AML-193 (cell line): ENCODE results near the gene OTOP3.
A peak's percentile ranks its signal among the peaks of the same experiment; 100 is the strongest.
"Not testable (repeated sequence)": the region's sequence is repeated elsewhere in the genome, so short reads cannot be mapped to it uniquely, and the experiment has no call there.

Experiments
- DNase-seq, 2 experiments: peaks; one replicate each; lab custom pipeline; 2025; lab: John Stamatoyannopoulos, UW

The OTOP3 gene

DNA sequence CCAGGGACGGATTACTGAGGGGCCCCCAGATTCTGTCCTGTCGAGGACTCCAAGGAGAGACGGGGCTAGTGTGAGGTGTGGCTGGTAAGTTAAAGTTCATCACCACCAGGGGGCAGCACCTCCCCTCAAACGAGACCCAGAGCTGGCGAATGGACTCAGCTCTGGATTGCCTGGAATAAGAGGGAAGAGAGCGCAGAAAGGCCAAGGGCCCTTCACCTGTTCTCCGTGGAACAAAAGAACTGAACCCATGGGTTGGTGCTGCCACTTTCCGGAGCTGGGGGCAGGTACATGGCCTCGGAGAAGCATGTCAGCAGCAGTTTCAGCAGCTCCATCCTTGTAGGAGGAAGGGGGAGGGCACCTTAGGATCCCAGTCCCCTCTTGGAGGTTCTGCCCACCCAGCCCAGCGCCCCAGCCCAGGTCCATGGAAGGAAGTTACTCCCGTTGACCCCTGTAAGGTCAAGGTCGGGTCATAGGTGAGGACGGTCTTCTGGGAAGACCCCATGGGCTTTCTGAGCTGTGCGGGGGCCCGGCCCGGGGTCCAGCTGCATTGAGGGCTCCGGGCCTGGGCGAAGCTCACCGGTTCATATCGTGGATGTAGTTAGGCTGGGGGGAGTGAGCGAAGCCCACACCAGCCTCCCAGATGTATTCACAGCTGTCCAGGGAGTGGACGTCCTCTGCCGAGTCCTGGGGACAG lies 26.1 kb downstream of the OTOP3 start:
- peak; percentile 77 for DNase-seq

DNA sequence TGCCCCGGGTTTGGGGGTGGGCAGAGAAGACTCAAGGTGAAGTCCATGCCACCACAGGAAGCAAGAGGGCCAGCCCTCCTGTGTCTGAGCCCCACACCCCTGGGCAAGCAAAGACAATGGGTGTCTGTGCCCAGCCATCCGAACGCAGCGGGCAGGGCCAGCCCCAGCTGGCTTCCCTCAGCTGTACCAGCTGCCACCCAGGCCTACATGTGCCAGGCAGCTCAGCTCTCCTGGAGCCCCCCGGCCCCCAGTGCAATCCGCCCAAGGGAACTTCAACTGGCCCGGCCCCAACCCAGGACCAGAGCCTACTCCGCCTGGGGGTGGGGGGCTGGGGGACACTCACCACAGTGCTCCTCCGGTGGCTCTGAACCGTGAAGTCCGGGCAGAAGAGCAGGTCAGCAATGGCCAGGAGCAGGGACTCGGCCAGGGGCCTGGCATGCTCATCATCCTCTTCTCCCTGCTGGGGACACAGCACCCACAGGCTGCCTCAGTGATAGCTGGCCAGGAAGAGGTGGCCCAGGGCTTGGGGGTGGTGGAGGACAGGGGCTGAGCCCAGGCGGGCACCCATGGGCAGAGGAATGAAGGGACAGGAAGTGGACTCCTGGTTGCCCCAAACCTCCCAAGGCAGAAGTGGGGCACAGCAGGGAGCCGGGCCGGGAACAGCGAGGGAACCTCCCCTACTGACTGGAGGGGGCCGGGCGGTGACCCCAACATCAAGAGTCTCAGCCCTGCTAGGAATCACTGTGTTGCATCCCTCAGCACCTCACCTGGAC lies 27.1 kb downstream of the OTOP3 start:
- no peak for DNase-seq

DNA sequence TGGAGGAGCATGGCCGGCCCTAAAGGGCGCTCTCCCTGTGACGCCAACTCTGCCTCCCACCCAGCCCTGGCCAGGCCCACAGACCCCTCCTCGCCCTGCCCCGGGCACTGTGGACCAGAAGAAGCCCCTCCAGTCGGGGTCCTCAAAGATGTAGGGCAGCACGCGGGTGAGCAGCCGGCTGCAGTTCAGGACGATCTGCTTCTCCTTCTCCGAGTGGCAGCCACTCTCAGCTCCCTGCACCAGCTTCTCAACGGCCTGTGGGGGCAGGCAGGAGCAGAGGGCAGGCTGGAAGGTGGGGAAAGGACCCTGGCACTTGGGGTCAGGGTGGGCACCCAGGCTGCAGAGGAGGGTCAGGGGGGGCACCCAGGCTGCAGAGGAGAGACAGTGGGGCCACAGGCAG lies 28.0 kb downstream of the OTOP3 start:
- no peak for DNase-seq

DNA sequence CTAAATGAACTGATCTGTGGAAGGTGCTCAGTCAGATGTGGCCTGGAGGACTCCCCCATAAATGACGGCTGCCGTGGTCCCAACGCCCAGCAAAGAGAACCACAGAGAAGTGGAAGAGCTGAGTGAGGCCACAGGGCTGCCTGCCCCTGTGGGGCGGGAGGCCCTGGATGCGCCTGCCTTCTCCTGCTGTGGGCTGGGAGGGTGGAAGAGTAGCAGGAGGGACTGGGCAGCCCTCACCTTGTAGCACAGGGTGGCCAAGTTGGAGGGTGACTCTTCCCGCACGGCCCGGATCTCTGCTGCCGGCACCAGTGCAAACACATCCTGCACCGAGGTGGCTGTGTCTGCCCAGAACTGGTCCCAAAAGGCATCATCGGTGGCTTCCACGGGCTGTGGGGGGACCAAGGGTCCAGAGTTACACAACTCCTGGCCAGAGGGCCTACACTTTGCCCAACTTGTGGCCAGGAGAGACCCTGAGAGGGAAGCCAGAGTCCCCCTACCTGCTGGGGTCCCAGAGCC lies 28.6 kb downstream of the OTOP3 start:
- no peak for DNase-seq

DNA sequence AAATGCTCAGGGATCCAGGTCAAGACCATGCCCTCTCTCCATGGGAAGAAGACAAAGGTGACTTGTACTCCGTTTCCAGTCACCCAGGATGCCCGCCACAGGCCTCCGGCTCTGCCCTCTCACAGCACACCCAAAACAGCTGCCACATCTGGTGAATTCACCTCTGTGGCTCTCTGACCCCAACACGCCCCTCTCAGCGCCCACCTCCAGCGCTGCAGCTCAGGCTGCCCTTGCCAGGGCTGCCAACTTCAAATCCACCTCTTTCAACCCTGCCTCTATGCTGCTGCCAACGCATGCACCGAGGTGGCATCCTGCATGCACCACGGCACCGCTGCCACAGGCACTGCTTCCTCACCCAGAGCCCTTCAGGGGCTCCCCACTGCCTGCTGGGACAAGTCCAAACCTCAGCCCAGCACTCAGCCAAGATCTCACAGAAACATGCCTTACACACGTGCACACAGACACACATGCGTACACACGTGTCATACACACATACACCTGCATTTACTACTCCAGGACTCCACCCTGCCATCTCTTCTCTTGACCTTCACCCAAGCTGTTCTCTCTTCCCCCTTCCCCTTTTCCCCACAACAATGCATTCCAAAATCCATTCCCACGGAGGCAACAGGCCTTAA lies 29.4 kb downstream of the OTOP3 start:
- no peak for DNase-seq

DNA sequence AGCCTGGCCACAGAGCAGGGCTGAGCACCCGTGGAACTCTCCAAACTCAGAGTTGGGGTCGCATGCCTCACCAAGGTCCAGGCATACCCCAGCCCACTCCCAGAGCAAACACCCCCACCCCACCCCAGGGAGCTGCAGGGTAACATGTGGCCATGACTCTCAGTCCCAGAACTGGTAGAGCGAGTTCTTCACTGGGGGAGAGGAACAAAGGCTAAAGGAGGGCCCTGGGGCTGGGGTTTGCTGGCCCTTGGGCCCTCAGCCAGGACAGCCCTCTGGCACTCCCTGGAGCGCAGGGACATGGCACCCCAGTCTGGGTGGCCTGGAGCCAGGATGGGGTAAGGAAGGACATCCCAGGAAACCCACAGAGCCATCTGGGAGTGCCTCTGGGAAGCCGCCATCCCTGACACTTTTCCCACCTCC lies 32.7 kb downstream of the OTOP3 start:
- DNase-seq, result no peak

DNA sequence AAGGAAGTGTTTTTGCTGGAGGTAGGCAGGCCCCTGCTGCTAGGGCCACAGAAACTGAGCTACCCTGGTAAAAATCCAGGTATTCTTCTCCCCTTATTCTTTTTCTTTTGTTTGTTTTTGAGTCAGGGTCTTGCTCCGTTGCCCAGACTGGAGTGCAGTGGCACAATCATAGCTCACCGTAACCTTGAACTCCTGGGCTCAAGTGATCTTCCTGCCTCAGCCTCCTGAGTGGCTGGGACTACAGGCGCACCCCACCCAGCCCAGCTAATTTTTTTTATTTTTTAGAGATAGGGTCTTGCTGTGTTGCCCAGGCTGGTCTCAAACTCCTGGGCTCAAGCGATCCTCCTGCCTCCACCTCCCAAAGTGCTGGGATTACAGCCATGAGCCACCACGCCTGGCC lies 33.8 kb downstream of the OTOP3 start:
- DNase-seq, result not testable (repeated sequence)

DNA sequence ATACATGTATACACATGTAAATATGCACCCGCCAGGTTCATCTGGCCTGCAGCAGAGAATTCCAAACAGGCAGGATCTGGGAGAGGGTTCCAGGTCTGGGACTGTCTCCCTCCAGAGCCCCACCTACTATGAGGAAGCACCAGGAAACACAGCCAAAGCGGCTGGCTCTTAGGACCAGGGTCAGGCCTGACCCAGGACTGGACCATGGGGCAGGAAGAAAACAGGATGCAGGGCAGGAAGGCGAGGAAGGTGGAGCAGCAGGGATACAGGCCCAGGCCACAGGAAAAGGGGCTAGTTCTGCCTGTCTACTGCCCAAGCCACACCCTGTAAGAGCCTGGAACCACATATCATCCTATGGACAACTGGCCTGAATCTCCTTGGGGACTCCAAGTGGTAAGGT lies 34.7 kb downstream of the OTOP3 start:
- DNase-seq, result no peak

DNA sequence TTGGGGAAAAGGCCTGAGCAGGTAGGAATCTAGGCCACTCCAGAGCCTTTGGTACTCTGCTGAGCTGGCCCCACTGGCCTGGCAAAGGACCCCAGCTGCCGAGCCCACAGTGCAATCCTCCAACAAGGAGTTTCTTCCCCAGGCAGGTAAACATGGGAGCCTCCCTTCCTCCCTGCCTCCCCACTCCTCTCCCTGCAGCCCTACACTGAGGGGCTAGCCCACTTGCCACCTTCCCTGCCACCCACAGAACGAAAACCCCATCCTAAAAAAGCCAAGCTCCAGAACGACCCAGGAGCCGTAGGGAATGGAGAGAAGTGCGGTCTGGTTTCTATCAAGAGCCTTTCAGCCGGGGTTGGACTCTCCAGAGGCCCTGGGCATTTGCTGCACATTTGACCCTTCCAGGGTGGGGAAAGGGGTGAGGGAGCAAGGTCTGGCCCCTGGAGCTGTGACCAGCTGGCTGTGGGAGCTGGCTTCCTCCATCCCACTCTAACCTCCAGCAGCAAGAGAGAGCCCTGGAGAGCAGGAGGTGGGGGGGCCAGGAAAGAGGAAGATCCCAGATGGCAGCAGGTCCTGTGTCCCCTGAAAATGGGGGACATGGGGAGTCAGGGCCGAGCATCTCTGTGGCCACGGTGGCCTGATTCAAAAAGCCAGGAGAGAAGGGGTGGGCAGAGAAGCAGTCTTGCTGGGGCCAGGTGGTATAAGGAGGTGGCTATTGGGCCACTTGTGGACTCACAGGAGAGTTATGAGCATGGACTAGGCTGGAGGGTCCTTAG lies 35.6 kb downstream of the OTOP3 start:
- DNase-seq, result no peak

DNA sequence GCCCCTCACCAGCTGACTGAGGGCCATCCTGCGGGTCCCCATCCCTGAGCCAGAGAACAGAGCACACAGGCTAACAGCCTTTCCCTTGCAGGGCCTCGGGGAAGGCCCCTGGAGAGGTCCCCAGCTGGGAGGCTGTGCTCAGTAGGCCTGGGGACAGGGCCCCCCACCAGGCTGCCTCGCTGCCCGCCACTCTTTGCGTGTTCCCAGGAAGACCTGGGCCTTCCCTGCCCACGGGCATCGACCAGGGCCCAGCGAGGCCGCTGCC lies 36.1 kb downstream of the OTOP3 start:
- no peak for DNase-seq

DNA sequence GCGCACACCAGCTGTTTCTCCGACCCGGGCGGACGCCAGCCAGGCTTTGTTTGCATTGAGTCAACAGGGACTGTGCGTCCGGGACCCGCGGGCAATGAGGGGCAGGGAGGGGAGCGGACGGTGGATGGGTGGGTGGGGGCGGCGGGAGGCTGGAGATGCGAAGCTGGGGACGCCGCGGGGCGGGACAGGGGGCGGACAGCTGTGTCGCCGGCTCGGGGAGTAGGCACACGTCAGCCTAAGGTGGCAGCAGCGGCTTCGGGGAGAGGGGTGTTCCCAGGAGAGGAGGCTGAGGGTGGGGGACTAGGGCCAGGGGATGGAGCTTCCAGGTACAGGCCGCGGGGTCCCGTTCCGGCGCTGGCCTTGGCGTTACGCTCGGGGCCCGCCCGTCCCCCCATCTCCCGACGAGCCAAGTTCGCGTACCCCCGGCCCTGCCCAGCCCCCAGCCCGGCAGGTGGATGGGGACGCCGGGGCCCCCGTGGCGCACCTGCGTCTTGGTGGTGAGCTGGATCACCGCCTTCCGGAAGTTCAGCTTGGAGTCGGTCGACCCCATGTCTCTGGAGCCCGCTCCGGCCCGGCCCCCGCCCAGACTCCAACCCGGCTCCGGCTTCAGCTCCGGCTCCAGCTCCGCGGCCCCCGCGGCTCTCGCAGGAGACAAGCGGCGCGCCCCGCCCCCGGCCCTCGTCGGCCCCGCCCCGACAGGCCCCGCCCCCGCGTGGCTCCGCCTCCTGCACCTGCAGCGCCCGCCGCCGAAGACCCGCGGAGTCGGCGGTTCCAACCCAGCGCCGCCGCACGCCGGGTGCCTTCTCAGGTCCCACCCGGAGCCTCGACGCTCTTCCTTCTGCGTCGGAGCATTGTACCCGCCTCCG lies 36.6 kb downstream of the OTOP3 start, which contains the start of gene HID1:
Gene HID1, minus strand, starts transcription at position 653 of the 866 bp plus-strand sequence. Its CDS starts 103 bp downstream, at position 550.
- DNase-seq, result no peak

DNA sequence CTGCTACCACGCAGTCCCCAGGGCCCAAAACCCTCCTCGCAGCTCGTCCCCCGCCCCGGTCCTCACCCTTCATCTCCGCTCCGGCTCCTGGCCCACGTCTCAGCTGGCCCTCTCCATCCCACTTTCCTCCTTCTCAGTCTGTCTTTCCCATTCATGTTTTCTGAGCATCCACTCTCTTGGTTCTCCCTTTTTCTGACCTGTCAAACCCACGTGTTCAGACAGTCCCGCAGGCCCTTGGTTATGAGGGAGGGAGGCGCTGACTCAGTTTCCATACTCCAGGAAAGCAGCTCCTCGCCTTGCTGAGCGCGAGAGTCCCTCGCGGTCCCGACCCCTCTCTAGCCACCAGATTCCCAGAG lies 37.3 kb downstream of the OTOP3 start:
- no peak for DNase-seq

DNA sequence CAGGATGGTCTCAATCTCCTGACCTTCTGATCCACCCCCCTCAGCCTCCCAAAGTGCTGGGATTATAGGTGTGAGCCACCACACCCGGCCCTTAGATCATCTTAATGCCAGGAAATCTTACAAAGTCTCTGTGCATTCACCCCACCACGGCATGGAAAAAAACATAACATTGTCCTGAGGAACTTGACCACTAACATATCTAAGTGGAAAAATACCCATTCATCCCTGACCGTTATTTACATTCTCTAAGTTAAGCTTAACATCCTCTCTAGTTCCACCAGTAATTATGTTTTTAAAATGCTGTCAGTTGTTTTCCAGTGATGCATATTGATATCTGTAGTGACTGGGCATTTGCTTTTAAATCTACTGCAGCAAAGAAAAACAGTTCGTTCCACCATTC lies 40.2 kb downstream of the OTOP3 start:
- DNase-seq, result no peak

DNA sequence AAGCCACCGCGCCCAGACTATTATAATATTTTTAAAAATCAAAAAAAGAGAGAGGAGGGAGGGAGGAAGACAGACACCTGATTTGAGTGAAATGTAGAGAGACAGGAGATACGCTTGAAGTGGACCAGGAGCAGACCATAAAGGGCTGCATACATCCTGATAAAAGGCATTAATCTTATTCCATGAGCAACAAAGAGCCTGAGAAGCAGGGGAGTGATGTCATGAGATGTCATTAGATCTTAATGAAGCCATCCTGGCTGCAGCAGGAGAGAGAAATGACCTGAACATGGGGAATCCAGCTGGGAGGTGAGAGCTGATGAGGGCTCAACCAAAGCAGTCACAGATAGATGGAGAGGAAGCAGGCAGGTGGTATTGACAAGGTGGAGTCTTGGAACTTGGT lies 42.1 kb downstream of the OTOP3 start:
- DNase-seq, result no peak

DNA sequence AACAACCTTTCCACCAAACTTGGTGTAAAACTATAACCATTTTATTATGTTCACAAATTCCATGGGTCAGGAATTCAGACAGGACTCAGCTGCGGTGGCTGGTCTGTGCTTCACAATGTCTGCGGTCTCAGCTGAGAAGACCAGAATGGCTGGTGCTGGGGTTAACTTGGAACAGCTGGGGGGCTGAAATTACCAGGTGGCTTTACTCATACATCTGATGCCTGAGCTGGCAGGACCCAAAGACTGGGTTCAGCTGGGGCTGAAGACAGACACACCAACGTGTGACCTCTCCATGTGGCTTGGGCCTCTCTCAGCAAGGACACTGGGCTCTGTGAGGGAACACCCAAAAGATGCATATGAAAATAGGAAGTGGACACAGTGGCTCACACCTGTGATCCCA lies 42.5 kb downstream of the OTOP3 start:
- no peak for DNase-seq

DNA sequence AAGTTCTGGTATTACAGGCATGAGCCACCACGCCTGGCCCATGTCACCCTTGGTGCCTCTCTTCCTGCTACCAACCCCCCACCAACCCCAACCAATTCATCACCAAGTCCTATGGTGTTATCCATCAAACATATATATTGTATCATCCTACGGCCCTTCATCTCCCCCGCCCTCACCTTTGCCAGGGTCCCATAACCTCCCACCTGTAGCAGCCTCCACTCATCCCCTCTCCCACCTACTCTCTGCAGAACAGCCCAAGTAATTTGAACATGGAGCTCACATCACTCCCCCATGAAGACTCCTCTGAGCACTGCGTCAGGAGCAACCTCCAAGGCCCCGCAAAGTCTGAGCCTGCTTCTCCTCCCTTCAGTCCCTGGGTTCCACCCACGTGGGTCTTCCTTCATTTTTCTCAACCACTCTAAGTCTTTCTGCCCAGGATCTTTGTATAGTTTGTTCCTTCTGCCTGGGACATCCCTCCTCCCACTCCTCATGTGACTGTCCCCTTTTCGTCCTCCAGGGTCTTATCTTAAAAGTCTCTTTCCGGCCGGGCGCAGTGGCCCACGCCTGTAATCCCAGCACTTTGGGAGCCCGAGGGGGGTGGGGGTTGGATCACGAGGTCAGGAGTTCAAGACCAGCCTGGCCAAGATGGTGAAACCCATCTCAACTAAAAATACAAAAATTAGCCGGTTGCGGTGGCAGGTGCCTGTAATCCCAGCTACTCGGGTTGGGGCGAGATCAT lies 43.9 kb downstream of the OTOP3 start:
- DNase-seq, result no peak

DNA sequence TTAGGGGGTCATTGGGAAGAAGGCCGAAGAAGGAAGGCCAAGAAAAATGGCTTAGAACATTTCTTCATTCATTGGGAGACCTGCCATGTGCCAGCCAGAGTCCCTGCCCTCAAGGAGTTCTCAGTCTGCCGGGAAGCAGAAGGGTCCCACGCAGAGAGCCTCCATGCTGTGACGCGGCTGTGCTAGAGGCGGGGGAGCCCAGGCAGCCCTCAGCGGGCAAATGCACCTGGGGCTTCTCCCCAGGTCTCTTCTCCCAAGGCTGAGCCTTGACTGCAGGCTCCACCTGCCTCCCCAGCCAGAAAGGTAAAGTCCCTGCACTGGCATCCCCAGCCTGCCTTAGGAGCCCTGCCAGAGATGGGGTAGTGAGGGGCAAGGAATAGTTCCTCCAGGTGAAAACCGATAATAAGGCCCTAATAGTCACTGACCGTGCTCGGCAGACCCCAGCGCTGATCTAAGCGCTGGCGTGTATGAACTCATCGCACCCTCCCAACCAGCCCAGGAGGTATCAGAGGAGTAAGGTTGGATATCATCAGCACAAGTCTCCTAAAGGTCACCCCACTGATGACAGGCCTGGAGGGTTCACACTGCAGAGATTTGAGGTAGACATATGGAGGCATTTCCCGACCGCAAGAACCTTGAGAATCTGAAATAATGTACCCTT lies 45.8 kb downstream of the OTOP3 start:
- DNase-seq, result no peak

DNA sequence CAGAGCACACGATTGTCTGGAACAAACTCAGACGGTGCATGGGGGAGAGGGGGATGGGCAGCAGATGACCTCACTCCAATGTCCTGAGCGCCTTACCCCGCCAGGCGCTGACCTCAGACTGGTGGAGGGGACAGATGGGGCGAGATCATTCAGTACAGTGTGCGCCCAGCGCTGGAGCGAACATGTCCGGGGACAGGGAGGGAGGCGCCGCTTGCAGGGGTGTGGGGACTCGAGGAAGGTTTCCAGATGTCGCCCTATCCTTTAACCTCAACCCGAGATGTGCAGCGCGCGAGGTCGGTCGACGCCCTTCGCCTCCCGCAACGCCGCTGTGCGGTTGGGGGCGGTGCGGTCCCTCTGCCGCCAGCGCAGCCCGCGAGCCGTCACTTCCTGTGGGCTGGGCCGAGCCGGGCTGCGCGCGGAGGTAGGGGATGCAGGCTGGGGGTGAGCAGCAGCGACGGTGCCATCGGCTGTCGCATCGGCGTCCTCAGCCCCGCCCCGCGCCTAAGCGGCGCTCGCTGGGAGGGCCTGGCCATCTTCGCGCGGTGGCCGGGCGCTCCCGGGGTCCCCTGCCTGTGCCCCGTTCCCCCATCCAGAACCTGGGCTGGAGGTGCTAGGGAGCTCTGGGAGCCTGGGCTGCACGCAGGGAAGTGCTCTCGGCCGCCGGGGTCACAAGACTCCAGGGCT lies 46.4 kb downstream of the OTOP3 start:
- DNase-seq, result peak; percentile 31 to 36

DNA sequence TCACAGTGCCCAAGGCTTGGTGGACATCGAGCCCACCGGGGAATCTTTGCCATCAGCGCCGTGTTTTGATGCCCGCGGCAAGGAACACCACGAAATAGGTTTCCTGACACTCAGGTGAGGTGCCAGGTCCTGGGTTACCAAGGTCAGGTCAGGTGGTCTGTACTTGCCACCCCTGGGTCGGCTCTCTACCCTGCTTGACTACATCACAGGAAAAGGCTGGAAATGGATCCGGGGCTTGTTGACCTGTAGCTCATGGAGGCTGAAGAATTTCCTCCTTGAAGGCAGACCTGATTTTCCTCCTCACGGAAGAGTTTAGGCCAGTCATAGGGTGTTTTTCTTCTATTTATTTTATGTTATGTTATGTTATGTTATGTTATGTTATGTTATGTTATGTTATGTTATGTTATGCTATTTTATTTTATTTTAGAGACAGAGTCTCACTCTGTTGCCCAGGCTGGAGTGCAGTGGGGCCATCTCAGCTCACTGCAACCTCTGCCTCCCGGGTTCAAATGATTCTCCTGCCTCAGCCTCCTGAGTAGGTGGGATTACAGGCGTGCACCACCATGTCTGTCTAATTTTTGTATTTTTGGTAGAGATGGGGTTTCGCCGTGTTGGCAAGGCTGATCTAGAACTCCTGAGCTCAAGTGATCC lies 47.1 kb downstream of the OTOP3 start:
- not testable (repeated sequence) for DNase-seq
